IMR-90 (cell line): ENCODE results near the gene OST4. TPM values are rescaled to one million over a fixed set of nuclear protein-coding genes. Genes with fewer than 3 reads are reported as not detected.

Source experiments
- ATAC-seq: fragments of 200-7000 bp; cut with Tn5 transposase; 2 replicates; pipeline ENCODE4 v1.9.1; 2020; ENCODE audit warnings: low read depth, mild to moderate bottlenecking, moderate library complexity
- BruUV-seq: library from RNA; stranded (reverse); fragments of 400-500 nt; replicated peaks from 2 replicates; lab custom pipeline; 2021; lab: Mats Ljungman, UMichigan
- CTCF ChIA-PET: fragments of 300-600 bp; formaldehyde crosslinking; extraction: SDS; loops from one replicate; lab custom pipeline; 2021; ENCODE audit warnings: antibody characterized with exemption; lab: Yijun Ruan, JAX
- POLR2A ChIA-PET: fragments of 300-600 bp; sonication (Branson Sonifier 250); formaldehyde crosslinking; loops from one replicate; lab custom pipeline; 2022; ENCODE audit warnings: antibody characterized with exemption; ENCODE audit not compliant: unreplicated experiment; lab: Charles Lee
- DNase-seq: peaks from one replicate; pipeline ENCODE4 v3.0.0; 2013
- H2AFZ ChIP-seq: replicated peaks from 2 replicates; pipeline ENCODE3; 2013; ENCODE audit warnings: low read length, mild to moderate bottlenecking; ENCODE audit not compliant: poor library complexity
- H2AK5ac ChIP-seq: 2 replicates; pipeline ENCODE4 v1.6.1; 2013; ENCODE audit warnings: low read depth, low read length, inconsistent platforms
- H2AK9ac ChIP-seq: replicated peaks from 2 replicates; pipeline ENCODE3; 2013; ENCODE audit warnings: mild to moderate bottlenecking, low read depth, low read length, moderate library complexity; ENCODE audit not compliant: poor library complexity
- H2BK120ac ChIP-seq: 2 replicates; pipeline ENCODE4 v1.6.1; 2013; ENCODE audit warnings: low read depth, low read length, inconsistent platforms
- H2BK15ac ChIP-seq: 3 replicates; pipeline ENCODE4 v1.6.1; 2013; ENCODE audit warnings: low read depth, low read length, inconsistent platforms
- H2BK20ac ChIP-seq: 2 replicates; pipeline ENCODE4 v1.6.1; 2013; ENCODE audit warnings: low read depth, mild to moderate bottlenecking, inconsistent platforms, low read length, moderate library complexity
- H2BK5ac ChIP-seq: 2 replicates; pipeline ENCODE4 v1.6.1; 2013; ENCODE audit warnings: mild to moderate bottlenecking, low read depth, low read length, inconsistent platforms; ENCODE audit not compliant: poor library complexity, severe bottlenecking
- H3K14ac ChIP-seq: replicated peaks from 2 replicates; pipeline ENCODE4 v1.6.1; 2013; ENCODE audit warnings: low read depth, low read length, inconsistent platforms
- H3K18ac ChIP-seq: 2 replicates; pipeline ENCODE4 v1.6.1; 2013; ENCODE audit warnings: low read depth, low read length, control low read depth
- H3K23ac ChIP-seq: 2 replicates; pipeline ENCODE4 v1.6.1; 2013; ENCODE audit warnings: low read depth, low read length, inconsistent platforms
- H3K27ac ChIP-seq: 2 replicates; pipeline ENCODE4 v1.5.1; 2013; ENCODE audit warnings: mild to moderate bottlenecking, control low read depth, low read length; ENCODE audit not compliant: insufficient read depth
- H3K27me3 ChIP-seq: 2 replicates; pipeline ENCODE4 v1.6.1; 2013; ENCODE audit warnings: low read length; ENCODE audit not compliant: control insufficient read depth, insufficient read depth
- H3K36me3 ChIP-seq: 2 replicates; pipeline ENCODE4 v1.6.1; 2013; ENCODE audit warnings: low read length, mixed read lengths; ENCODE audit not compliant: control insufficient read depth, insufficient read depth
- H3K4ac ChIP-seq: 2 replicates; pipeline ENCODE4 v1.6.1; 2013; ENCODE audit warnings: low read depth, low read length, inconsistent platforms
- H3K4me1 ChIP-seq: 2 replicates; pipeline ENCODE4 v1.6.1; 2013; ENCODE audit warnings: low read length, mixed read lengths; ENCODE audit not compliant: control insufficient read depth, insufficient read depth
- H3K4me2 ChIP-seq: 2 replicates; pipeline ENCODE4 v1.6.1; 2013; ENCODE audit warnings: low read depth, mild to moderate bottlenecking, control low read depth, low read length, moderate library complexity
- H3K4me3 ChIP-seq: 2 replicates; pipeline ENCODE4 v1.5.1; 2013; ENCODE audit warnings: low read depth, mild to moderate bottlenecking, control low read depth, low read length, moderate library complexity; ENCODE audit not compliant: insufficient read depth
- H3K56ac ChIP-seq: 2 replicates; pipeline ENCODE4 v1.6.1; 2013; ENCODE audit warnings: low read length, inconsistent platforms; ENCODE audit not compliant: insufficient read depth; ENCODE audit errors: extremely low read depth
- H3K79me1 ChIP-seq, 2 experiments: 2 replicates each; pipeline ENCODE4 v1.6.1; 2013; ENCODE audit warnings: low read length in 2 of 2, inconsistent platforms in 1 of 2, low read depth in 1 of 2
- H3K9ac ChIP-seq: 2 replicates; pipeline ENCODE4 v1.6.1; 2013; ENCODE audit warnings: low read depth, low read length, control low read depth
- H3K9me1 ChIP-seq: 2 replicates; pipeline ENCODE4 v1.6.1; 2013; ENCODE audit warnings: low read length, inconsistent platforms; ENCODE audit not compliant: insufficient read depth
- H3K9me3 ChIP-seq: 2 replicates; pipeline ENCODE4 v1.6.1; 2013; ENCODE audit warnings: low read length; ENCODE audit not compliant: control insufficient read depth, insufficient read depth
- H4K20me1 ChIP-seq: 2 replicates; pipeline ENCODE4 v1.6.1; 2013; ENCODE audit warnings: low read length, inconsistent platforms; ENCODE audit not compliant: insufficient read depth
- H4K5ac ChIP-seq: 2 replicates; pipeline ENCODE4 v1.6.1; 2013; ENCODE audit warnings: mild to moderate bottlenecking, low read depth, low read length, control low read depth
- H4K8ac ChIP-seq, 2 experiments: 2 replicates each; pipeline ENCODE4 v1.6.1; 2013; ENCODE audit warnings: low read depth in 2 of 2, low read length in 2 of 2, control low read depth in 1 of 2, inconsistent platforms in 1 of 2
- H4K91ac ChIP-seq: 2 replicates; pipeline ENCODE4 v1.6.1; 2013; ENCODE audit warnings: low read depth, low read length, inconsistent platforms; ENCODE audit not compliant: insufficient read depth
- BHLHE40 ChIP-seq: fragments of 150-350 bp; IDR thresholded peaks from 2 replicates; pipeline ENCODE4 v1.6.1; 2016; ENCODE audit warnings: mild to moderate bottlenecking, low read depth, low read length
- CEBPB ChIP-seq: IDR thresholded peaks from 2 replicates; pipeline ENCODE4 v1.6.1; 2012; ENCODE audit warnings: low read depth, low read length, improper control_type of control experiment
- FOS ChIP-seq: fragments of 150-350 bp; IDR thresholded peaks from 2 replicates; pipeline ENCODE4 v1.6.1; 2016; ENCODE audit warnings: low read depth, low read length
- RAD21 ChIP-seq: IDR thresholded peaks from 2 replicates; pipeline ENCODE4 v1.6.1; 2012; ENCODE audit warnings: low read length, improper control_type of control experiment
- RCOR1 ChIP-seq: IDR thresholded peaks from 2 replicates; pipeline ENCODE4 v1.6.1; 2012; ENCODE audit warnings: mild to moderate bottlenecking, low read length, improper control_type of control experiment; ENCODE audit not compliant: insufficient replicate concordance
- RFX5 ChIP-seq: IDR thresholded peaks from 2 replicates; pipeline ENCODE4 v1.8.0; 2012; ENCODE audit warnings: low read depth, mild to moderate bottlenecking, low read length, moderate library complexity
- WGBS, 2 experiments: methylation state at CpG; one replicate each; pipeline versions ENCODE4 v1.1.5 to v1.1.7; 2013; ENCODE audit warnings: missing lambda C conversion rate in 2 of 2; ENCODE audit not compliant: insufficient read length in 1 of 2; ENCODE audit errors: extremely low coverage in 2 of 2; 5-methylcytosine and 5-hydroxymethylcytosine counted together
- dilution Hi-C: fragments of 300-500 bp; cut with HindIII; formaldehyde crosslinking; loops from one replicate; pipeline ENCODE4 v1.14.3; 2018; ENCODE audit warnings: low sequenced_read_pairs; ENCODE audit not compliant: unreplicated experiment
- in situ Hi-C: fragments of 300-500 bp; cut with MboI; formaldehyde crosslinking; loops from 3 replicates; pipeline ENCODE4 v1.14.3; 2019; ENCODE audit warnings: low sequenced_read_pairs, inconsistent platforms, mixed read lengths
- intact Hi-C: fragments of 100-400 bp; cut with micrococcal nuclease; formaldehyde crosslinking; loops from 2 replicates; pipeline ENCODE4 v1.10.0; 2022
- polyA plus RNA-seq, 3 experiments: library from polyadenylated mRNA; depleted of rRNA; stranded (reverse); fragments of >200 nt; gene quantifications; 2 replicates each; pipeline ENCODE4 v1.2.3, GENCODE V29; 2012; ENCODE audit warnings: low replicate concordance in 1 of 3
- total RNA-seq: library from RNA; depleted of rRNA; stranded (reverse); fragments of >200 nt; gene quantifications from 2 replicates; pipeline ENCODE4 v1.2.3, GENCODE V29; 2012
- TF ChIP-seq, protein P1 (sequence below): fragments of 150-350 bp; IDR thresholded peaks from 2 replicates; pipeline ENCODE4 v1.6.1; 2017; ENCODE audit warnings: mild to moderate bottlenecking, antibody characterized with exemption, low read length, low read depth

Gene OST4
- total and polyA plus RNA-seq, 2 of the 4 experiments (the other 2 are of a cell fraction) = 386 to 806 TPM

DNA sequence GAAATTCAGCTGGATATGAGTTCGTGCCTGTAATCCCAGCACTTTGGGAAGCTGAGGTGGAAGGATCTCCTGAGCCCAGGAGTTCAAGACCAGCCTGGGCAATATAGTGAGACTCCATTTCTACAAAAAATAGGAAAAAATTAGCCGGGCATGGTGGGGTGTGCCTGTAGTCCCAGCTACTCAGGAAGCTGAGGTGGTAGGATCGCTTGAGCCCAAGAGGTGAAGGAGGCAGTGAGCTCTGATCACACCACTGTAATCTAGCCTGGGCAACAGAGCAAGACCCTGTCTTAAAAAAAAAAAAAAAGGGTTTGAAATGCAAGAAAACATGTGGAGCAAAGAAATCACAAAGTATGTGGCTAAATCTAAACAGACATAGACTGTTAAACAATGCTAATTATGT lies 37.6 kb upstream of the OST4 start:
- H2AFZ ChIP-seq = no peak overlapping the region
- H3K9me3 ChIP-seq = no peaks in the 10 kb centered on the region
- dilution Hi-C loops = no loop called here
- no peak overlapping the region for H2BK120ac ChIP-seq
- H2AK5ac ChIP-seq = no peak overlapping the region
- no peak overlapping the region for H3K23ac ChIP-seq
- CTCF ChIA-PET = no interaction called here
- H2BK20ac ChIP-seq = no peak overlapping the region
- TF ChIP-seq BHLHE40 = no peak
- TF ChIP-seq, protein P1, sequence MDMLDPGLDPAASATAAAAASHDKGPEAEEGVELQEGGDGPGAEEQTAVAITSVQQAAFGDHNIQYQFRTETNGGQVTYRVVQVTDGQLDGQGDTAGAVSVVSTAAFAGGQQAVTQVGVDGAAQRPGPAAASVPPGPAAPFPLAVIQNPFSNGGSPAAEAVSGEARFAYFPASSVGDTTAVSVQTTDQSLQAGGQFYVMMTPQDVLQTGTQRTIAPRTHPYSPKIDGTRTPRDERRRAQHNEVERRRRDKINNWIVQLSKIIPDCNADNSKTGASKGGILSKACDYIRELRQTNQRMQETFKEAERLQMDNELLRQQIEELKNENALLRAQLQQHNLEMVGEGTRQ = no peak
- no peak for TF ChIP-seq RFX5
- TF ChIP-seq CEBPB = no peak
- TF ChIP-seq RAD21 = no peak
- TF ChIP-seq FOS = no peak
- TF ChIP-seq RCOR1 = no peak
- H4K8ac ChIP-seq = no peak overlapping the region
- intact Hi-C loops = no loop called here
- DNase-seq (no peak), ATAC-seq (no peak)
- H3K9ac ChIP-seq = no peak overlapping the region
- no peaks in the 10 kb centered on the region for H3K36me3 ChIP-seq
- no peak overlapping the region for H3K4me2 ChIP-seq
- in situ Hi-C loops = no loop called here
- no peaks in the 10 kb centered on the region for H3K9me1 ChIP-seq
- WGBS, 2 experiments = no CpG with 5 or more reads among the region's 3 CpGs
- no peak overlapping the region for H2BK15ac ChIP-seq
- H3K79me1 ChIP-seq = no peaks in the 10 kb centered on the region
- H2AK9ac ChIP-seq = no peak overlapping the region
- POLR2A ChIA-PET = interaction anchor here (0.6 kb wide), 1 partner anchor 28 kb away, joined by 3 read pairs; no protein-coding TSS in a partner anchor
- H3K14ac ChIP-seq = no peak overlapping the region
- H3K4ac ChIP-seq = no peak overlapping the region
- H4K5ac ChIP-seq = no peak overlapping the region
- no peaks in the 10 kb centered on the region for H3K4me1 ChIP-seq
- no peak overlapping the region for H2BK5ac ChIP-seq
- H4K20me1 ChIP-seq = no peaks in the 10 kb centered on the region
- H3K56ac ChIP-seq = no peak overlapping the region
- H3K18ac ChIP-seq = no peak overlapping the region
- no TSS peak for BruUV-seq
- no peak overlapping the region for H4K91ac ChIP-seq
- no peak overlapping the region for H3K27ac ChIP-seq
- no peak overlapping the region for H3K4me3 ChIP-seq
- H3K27me3 ChIP-seq = peaks cover 37% of the 10 kb centered on the region
